Activated naive CD4-positive, alpha-beta T cell treated with anti-CD3 and anti-CD28 coated beads, Interleukin-2, amount 10 ng/mL, durations not matched to agents 7 days and 5 days (primary cell): ENCODE data around the gene HOXC10.

Source experiments
- CTCF ChIA-PET: fragments of 350-600 bp; sonication (Branson Sonifier 250); formaldehyde crosslinking; loops from one replicate; lab custom pipeline; 2021; ENCODE audit warnings: antibody characterized with exemption; lab: Charles Lee
- DNase-seq: peaks from one replicate; pipeline ENCODE4 v3.0.0-alpha.2; 2020
- H3K27ac Mint-ChIP-seq: one replicate; pipeline ENCODE4 v1.8.0; 2021; ENCODE audit warnings: mild to moderate bottlenecking, moderate library complexity, mixed read lengths
- H3K27me3 Mint-ChIP-seq: one replicate; pipeline ENCODE4 v1.8.0; 2021; ENCODE audit warnings: mild to moderate bottlenecking, mixed read lengths
- H3K36me3 Mint-ChIP-seq: one replicate; pipeline ENCODE4 v1.8.0; 2021; ENCODE audit warnings: mixed read lengths
- H3K4me1 Mint-ChIP-seq: one replicate; pipeline ENCODE4 v1.8.0; 2021; ENCODE audit warnings: mixed read lengths
- H3K4me3 Mint-ChIP-seq: one replicate; pipeline ENCODE4 v1.8.0; 2021; ENCODE audit warnings: mild to moderate bottlenecking, moderate library complexity, mixed read lengths
- H3K9me3 Mint-ChIP-seq: one replicate; pipeline ENCODE4 v1.8.0; 2021; ENCODE audit warnings: mixed read lengths

The HOXC10 gene

DNA sequence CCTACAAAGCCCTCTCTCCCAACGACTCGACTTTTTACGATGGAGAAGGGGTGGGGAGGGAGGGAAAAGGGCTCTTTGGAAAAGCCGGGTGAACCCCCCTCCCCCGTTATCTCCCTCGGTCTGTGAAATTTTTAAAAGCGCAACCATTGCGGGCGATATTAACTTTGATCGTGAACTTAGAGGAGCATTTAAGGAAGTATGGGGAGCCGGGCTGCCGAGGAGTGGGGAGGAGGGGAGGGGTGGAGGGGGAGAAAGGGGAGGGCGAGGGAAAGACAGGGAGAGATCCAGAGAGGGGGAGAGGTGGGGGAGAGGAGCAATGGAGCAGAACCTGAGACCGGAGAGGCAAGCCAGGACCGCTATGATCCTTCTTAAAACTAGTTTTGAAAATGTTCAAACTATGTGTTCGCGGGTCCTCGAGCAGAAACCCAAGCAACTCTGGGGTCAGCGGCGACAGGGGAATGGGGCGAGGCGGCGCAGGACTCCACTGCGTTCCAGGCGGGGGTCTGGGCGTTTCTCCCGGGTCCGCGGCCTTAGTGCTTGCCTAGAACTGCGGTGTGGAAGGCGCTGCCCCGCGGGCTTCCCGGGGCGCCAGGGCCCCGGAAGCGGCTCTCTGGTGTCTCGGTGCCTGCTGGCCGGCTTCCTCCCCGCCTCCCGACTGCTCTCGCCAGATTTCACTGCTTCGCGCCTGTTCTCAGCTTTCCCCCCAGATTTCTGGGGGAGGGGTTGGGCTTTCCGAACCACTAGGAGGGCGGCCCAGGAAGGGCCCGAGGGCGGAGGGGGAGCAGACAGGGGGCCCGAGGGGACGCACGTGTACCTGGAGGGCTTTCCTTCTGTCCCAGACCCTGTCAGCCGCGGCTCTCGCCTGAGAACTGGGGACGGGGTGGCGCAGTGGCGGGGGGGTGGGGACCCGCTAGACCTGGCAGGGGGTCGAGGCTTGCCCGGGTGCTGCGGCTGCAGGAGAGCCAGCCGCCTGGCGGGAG is 10.6 kb upstream of the HOXC10 start, which contains the start of gene HOTAIR:
Gene HOTAIR (minus strand): TSS at position 871 of the 980 bp plus-strand sequence.
- Mint-ChIP-seq H3K36me3 (peaks cover 8% of the 10 kb centered on the region), H3K4me1 (peaks cover 21% of the 10 kb centered on the region), H3K4me3 (peak within 1 kb of the TSS; percentile 51), H3K27ac (peak within 1 kb of the TSS; percentile 76), H3K9me3 (peaks cover 2% of the 10 kb centered on the region), H3K27me3 (peaks cover 100% of the 10 kb centered on the region)
- CTCF ChIA-PET: no interaction called here
- peak; percentile 37 for DNase-seq

- peak overlapping the region; percentile 51 for H3K4me3 Mint-ChIP-seq
- DNase-seq: no peak
- peaks cover 8% of the 10 kb centered on the region for H3K36me3 Mint-ChIP-seq
- peak overlapping the region; percentile 42 for H3K27ac Mint-ChIP-seq
- H3K9me3 Mint-ChIP-seq: peaks cover 2% of the 10 kb centered on the region
- CTCF ChIA-PET: interaction anchor here (1.8 kb wide), 1 partner anchor 58 kb away, joined by 4 read pairs; the partner anchor contains the start of gene HOXC5
- H3K4me1 Mint-ChIP-seq: peaks cover 21% of the 10 kb centered on the region
- H3K27me3 Mint-ChIP-seq: peaks cover 100% of the 10 kb centered on the region
These were observed 9.9 kb upstream of the HOXC10 start for GRCh38 chr12:53975064-53975471.

DNA sequence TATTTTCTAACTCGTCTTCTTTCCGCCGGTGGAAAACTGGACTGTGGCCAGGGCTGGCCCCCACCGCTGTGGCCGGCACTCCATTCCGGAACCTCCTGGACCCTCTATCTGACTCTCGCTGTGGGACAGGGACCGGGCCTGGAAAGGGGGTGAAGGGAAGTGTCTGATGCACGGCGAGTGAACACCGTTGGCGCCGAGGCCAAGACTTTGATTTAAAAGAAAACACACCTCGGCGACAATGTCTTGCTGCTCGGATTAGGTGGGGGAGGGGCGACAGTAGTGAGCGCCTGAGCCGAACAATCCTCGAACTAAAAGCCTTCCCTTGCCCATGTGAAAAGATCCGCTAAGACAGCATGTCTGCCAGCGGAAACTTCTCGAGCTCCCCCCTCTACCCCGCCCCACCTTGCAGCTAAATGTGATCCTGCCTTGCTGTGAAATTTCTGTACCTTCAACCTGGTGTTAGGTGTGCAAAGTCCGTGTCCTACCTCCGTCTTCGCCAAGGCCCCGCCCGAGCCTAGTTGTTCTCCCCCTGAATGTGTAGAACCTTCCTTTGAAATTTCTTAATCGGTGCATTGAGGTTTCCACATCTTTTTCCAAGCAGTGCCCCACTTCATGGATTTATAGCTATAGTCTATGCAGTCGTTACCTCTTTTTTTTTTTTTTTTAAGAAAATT is 9.3 kb upstream of the HOXC10 start:
- Mint-ChIP-seq H3K9me3 (peaks cover 2% of the 10 kb centered on the region), H3K27me3 (peaks cover 100% of the 10 kb centered on the region), H3K4me3 (peak overlapping the region; percentile 51), H3K4me1 (peaks cover 21% of the 10 kb centered on the region), H3K36me3 (peaks cover 8% of the 10 kb centered on the region), H3K27ac (peak overlapping the region; percentile 70)
- no peak for DNase-seq
- CTCF ChIA-PET: interaction anchor here (1.8 kb wide), 1 partner anchor 57 kb away, joined by 4 read pairs; the partner anchor contains the start of gene HOXC5

- no peak overlapping the region for H3K4me3 Mint-ChIP-seq
- H3K27ac Mint-ChIP-seq: no peak overlapping the region
- CTCF ChIA-PET: interaction anchor here (1.8 kb wide), 1 partner anchor 56 kb away, joined by 4 read pairs; the partner anchor contains the start of gene HOXC5
These were observed 8.6 kb upstream of the HOXC10 start for GRCh38 chr12:53976172-53976822.

GRCh38 chr12:53976823-53977595 is 7.9 kb upstream of the HOXC10 start:
- H3K4me1 Mint-ChIP-seq: peaks cover 21% of the 10 kb centered on the region
- peaks cover 2% of the 10 kb centered on the region for H3K9me3 Mint-ChIP-seq
- CTCF ChIA-PET: interaction anchor here (1.8 kb wide), 1 partner anchor 56 kb away, joined by 4 read pairs; the partner anchor contains the start of gene HOXC5
- peaks cover 100% of the 10 kb centered on the region for H3K27me3 Mint-ChIP-seq
- H3K27ac Mint-ChIP-seq: no peak overlapping the region
- H3K4me3 Mint-ChIP-seq: no peak overlapping the region
- no peak for DNase-seq
- H3K36me3 Mint-ChIP-seq: peaks cover 8% of the 10 kb centered on the region

More at GRCh38 chr12:53976172-53976822, 8.6 kb upstream of the HOXC10 start:
- DNase-seq: no peak
- H3K9me3 Mint-ChIP-seq: peaks cover 2% of the 10 kb centered on the region
- H3K27me3 Mint-ChIP-seq: peaks cover 100% of the 10 kb centered on the region
- peaks cover 21% of the 10 kb centered on the region for H3K4me1 Mint-ChIP-seq
- H3K36me3 Mint-ChIP-seq: peaks cover 8% of the 10 kb centered on the region

DNA sequence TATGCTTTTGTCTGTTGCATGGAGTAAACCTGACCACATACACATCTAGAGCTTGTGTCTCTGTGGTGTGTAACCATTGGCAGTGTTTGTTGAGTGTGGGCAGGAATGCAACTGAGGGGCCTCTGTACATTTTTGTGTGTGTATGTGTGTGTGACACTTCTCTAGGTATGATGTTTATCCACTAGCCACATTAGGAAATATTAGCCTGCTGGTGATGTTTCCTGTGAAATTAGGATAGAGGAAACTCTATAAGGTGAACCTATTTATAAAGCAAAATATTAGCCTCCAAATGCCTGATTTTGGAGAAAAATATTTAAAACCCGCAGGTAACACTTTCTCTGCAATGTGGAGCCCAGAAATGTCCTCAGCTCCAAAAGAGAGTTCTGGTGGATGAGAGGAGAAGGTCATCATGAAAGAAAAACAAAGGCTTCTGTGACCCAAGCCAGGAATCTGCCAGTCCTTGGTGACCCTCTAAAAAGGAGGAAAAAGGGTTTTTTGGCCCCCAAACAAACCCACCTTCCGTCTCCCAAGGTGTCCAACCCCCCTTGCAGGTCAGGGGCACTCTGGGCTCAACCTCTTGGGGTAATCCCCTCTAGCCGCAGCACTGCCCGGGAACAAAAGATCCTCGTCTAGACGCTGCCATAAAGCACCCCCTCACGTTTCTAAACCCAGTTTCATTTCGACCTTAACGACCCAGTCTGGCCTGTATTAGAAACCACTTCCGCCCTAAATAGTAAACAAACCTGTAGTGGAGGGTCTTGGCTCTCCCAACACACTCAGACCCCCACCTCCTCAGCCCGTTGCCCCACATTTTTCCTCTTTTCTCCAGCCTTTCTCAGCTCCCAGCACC is 7.1 kb upstream of the HOXC10 start:
- Mint-ChIP-seq H3K36me3 (peaks cover 8% of the 10 kb centered on the region), H3K4me3 (no peak overlapping the region), H3K4me1 (peaks cover 21% of the 10 kb centered on the region), H3K27ac (no peak overlapping the region), H3K9me3 (peaks cover 2% of the 10 kb centered on the region), H3K27me3 (peaks cover 100% of the 10 kb centered on the region)
- no peak for DNase-seq
- CTCF ChIA-PET: no interaction called here

GRCh38 chr12:53978477-53979356 is 6.2 kb upstream of the HOXC10 start:
- H3K9me3 Mint-ChIP-seq: peaks cover 2% of the 10 kb centered on the region
- peaks cover 100% of the 10 kb centered on the region for H3K27me3 Mint-ChIP-seq
- no peak overlapping the region for H3K27ac Mint-ChIP-seq
- CTCF ChIA-PET: no interaction called here
- H3K4me3 Mint-ChIP-seq: no peak overlapping the region
- H3K4me1 Mint-ChIP-seq: peaks cover 14% of the 10 kb centered on the region
- DNase-seq: no peak
- H3K36me3 Mint-ChIP-seq: peaks cover 4% of the 10 kb centered on the region

DNA sequence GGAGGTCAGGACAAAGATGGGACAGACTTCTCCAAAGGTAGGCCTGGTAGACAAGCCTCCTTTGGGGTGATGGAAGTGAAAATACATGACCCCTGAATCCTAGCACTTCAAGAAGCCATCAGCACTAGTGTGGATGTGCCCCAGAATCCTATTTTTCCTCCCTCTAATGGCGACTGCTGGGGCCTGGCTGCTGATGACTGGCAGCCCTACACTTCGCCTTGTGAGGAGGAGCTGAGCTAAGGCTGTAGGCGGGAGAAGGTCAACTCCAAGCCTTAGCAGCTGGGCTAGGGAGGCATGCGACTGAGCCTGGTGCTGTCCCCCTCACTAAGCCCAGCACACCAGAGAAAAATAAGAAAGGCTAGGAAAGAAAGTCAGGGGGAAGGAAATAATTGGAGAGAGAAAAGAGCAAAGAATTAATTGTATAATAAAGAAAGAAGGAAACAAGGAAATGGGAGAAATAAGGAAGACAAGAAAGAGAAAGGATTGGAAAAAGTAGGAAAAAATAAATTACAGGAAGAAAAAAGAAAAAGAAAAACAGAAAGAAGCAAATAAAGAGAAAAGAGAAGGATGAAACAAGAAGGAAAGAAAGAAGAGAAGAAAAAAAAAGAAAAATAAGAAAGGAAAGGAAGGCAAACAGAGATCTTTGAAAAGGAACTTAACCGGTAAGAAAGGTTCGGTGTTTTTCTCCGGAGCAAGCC is 4.7 kb upstream of the HOXC10 start:
- peaks cover 12% of the 10 kb centered on the region for H3K4me1 Mint-ChIP-seq
- CTCF ChIA-PET: interaction anchor here (0.5 to 1.0 kb wide), 2 partner anchors 24 to 211 kb away, joined by 3 read pairs; no protein-coding TSS in a partner anchor
- H3K4me3 Mint-ChIP-seq: no peak overlapping the region
- DNase-seq: no peak
- H3K9me3 Mint-ChIP-seq: peaks cover 2% of the 10 kb centered on the region
- H3K27me3 Mint-ChIP-seq: peaks cover 100% of the 10 kb centered on the region
- peaks cover 2% of the 10 kb centered on the region for H3K36me3 Mint-ChIP-seq
- no peak overlapping the region for H3K27ac Mint-ChIP-seq

DNA sequence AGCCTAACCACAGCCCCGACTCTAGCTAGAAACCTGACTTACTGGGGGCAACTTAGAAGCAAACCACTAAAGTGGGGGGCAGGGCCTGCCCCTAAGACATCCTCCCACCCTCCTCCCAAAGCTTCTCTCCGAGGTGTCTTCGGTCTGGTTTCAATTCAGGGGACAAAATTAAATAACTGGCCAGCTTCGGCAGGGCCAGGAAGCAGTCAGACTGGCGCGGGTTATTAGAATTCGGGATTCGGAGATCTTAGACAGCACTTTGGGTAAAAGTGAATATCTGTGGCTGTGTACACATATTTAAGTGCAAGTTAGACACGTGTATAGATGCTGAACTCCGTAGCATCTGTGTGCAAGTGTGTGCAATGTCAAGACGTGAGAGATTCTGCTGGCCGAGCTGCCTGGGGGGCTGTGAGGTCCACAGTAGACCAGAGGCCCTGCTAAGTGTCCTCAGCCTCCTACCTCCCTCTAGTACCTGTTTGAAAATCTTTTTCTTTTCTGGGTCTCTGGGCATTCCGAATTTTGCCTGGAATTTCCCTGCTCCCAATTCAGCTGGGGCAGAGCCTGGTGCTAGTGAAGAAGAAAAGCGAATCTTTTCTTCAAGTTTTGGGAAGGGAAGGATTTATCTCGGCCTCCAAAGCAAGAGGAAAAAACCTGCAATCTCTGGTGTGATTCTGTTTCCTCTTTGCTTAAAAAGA is 4.0 kb upstream of the HOXC10 start:
- DNase-seq: no peak
- Mint-ChIP-seq H3K27me3 (peaks cover 100% of the 10 kb centered on the region), H3K4me3 (no peak overlapping the region), H3K36me3 (no peaks in the 10 kb centered on the region), H3K4me1 (peaks cover 11% of the 10 kb centered on the region), H3K27ac (no peak overlapping the region), H3K9me3 (no peaks in the 10 kb centered on the region)
- CTCF ChIA-PET: interaction anchor here (0.5 to 1.0 kb wide), 2 partner anchors 23 to 211 kb away, joined by 3 read pairs; no protein-coding TSS in a partner anchor

DNA sequence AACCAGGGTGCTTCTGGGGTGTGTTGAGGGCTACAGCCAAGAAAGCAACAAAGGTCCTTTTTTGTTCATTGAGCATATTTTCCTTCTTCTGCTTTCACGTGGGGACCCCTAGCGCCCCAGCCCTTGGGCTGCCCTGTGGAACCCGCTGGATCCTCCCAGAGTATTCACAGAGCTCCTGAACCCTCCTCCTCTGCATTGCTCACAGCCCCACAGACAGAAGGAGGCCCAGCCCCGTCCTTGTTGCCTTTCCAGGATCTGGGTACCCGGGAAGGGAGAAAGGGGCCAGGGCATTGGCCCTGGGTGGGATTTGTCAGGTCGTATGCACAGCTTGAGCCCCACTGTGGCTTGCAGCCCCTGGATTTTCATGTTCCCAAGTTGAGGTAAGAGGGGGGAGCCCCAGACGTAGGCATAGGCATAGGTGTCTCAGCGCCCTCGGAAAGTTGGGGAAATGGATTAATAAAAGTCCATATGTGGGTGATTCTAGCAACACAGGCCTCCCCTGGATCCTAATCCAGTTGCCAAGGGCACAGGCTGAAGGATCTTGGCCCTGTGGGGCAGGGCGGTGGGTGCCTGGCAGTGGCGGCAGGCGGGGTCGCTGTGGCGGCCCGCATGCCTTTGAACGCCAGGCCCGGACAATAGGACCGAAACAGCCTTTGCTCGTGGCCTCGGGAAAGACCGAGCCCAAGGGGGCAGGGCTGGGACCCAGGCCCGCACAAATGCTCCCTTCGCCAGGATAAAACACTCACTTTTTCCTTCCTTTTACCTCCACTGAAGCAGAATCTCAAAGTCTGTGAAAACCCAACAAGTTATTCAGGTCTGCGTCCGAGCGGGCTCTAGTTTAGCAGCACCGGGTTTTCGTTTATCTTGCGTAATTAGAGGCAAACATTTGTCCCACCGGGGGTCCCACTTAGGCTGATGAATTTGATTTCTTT is 3.0 kb upstream of the HOXC10 start:
- peaks cover 14% of the 10 kb centered on the region for H3K4me1 Mint-ChIP-seq
- CTCF ChIA-PET: no interaction called here
- no peaks in the 10 kb centered on the region for H3K9me3 Mint-ChIP-seq
- DNase-seq: no peak
- no peak overlapping the region for H3K27ac Mint-ChIP-seq
- no peak overlapping the region for H3K4me3 Mint-ChIP-seq
- no peaks in the 10 kb centered on the region for H3K36me3 Mint-ChIP-seq
- peaks cover 100% of the 10 kb centered on the region for H3K27me3 Mint-ChIP-seq
